ENCODE results near the gene CCBE1. TPM values are rescaled to one million over a fixed set of nuclear protein-coding genes. Genes with fewer than 3 reads are reported as not detected.

CCBE1 gene
- total and polyA plus RNA-seq, 9 of the 15 experiments (the other 6 are each of a cell fraction or from before 2014, with no cell fraction given): 0.20 TPM; not detected in 8

GRCh38 chr18:59416818-59417217, 280.4 kb downstream of the CCBE1 start (continued):
- TF ChIP-seq STAT6 (CRISPR knock-in tag; IDR thresholded peaks at IDR 0.05): no peak
- TF ChIP-seq NFATC3 (IDR thresholded peaks at IDR 0.05): no peak
- TF ChIP-seq PREB (CRISPR knock-in tag; IDR thresholded peaks at IDR 0.05): no peak

GRCh38 chr18:59414111-59414653, 283.0 kb downstream of the CCBE1 start:
- Histone ChIP-seq H4K20me1 (replicated peaks; ENCODE audit: control insufficient read depth, insufficient read depth, low read length) (no peaks in the 10 kb centered on the region), H3K27me3 (ENCODE audit: control insufficient read depth in 2 of 2, insufficient read depth in 2 of 2, low read length in 2 of 2) (no peaks in the 10 kb centered on the region), H3K79me2 (ENCODE audit: control insufficient read depth, insufficient read depth, low read length) (no peaks in the 10 kb centered on the region), H2AFZ (ENCODE audit: low read depth, low read length) (no peak overlapping the region), H3K9me1 (ENCODE audit: control insufficient read depth, insufficient read depth, low read length) (no peaks in the 10 kb centered on the region), H3K9me3 (replicated peaks; ENCODE audit: control insufficient read depth, insufficient read depth, low read depth, low read length) (no peaks in the 10 kb centered on the region), H3K4me2 (ENCODE audit: insufficient read depth, low read length) (no peak overlapping the region), H3K27ac (ENCODE audit: extremely low read depth, low read depth, low read length) (no peak overlapping the region), H3K9ac (ENCODE audit: insufficient read depth in 1 of 2, low read depth in 2 of 2, low read length in 2 of 2) (no peak overlapping the region), H3K36me3 (ENCODE audit: control insufficient read depth, insufficient read depth, low read length) (no peaks in the 10 kb centered on the region), H3K4me1 (replicated peaks in 1 of 2; ENCODE audit: control insufficient read depth in 2 of 2, insufficient read depth in 2 of 2, low read length in 2 of 2) (no peaks in the 10 kb centered on the region), H3K4me3 (no peak overlapping the region)
- no TSS peak for BruUV-seq (replicated peaks)
- ChIA-PET CTCF (ENCODE audit: low intra/inter-chr PET ratio) (no interaction called here), POLR2A (no interaction called here)
- WGBS (ENCODE audit: insufficient coverage, low coverage, missing lambda C conversion rate): 1% methylated on average over 8 of the region's 8 CpGs
- FAIRE-seq (no peak), DNase-seq (ENCODE audit: extremely low read depth in 1 of 4, low spot score in 3 of 4) (no peak), ATAC-seq (no peak)
- TF ChIP-seq ZNF830 (CRISPR knock-in tag; IDR thresholded peaks at IDR 0.05) (no peak), SIRT6 (IDR thresholded peaks at IDR 0.05; ENCODE audit: low read depth, low read length) (no peak), SUPT5H (IDR thresholded peaks at IDR 0.05) (no peak), HNRNPH1 (optimal IDR thresholded peaks at IDR 0.05; ENCODE audit: low read depth, low read length) (no peak), FOXA1 (IDR thresholded peaks at IDR 0.05; ENCODE audit: borderline replicate concordance) (no peak)
- in situ Hi-C loops (cut with MboI) (no loop called here), intact Hi-C loops (cut with micrococcal nuclease) (no loop called here)
